KOPT-K1 (cell line): ENCODE results near the gene DPP7.

Experiments used
- H3K27ac ChIP-seq: fragments of 200-600 bp; sonication (generic); 2 replicates; pipeline ENCODE4 v1.5.1; 2016; ENCODE audit warnings: antibody characterized with exemption, mild to moderate bottlenecking, low read depth, low read length; ENCODE audit not compliant: poor library complexity, severe bottlenecking
- H3K36me3 ChIP-seq: fragments of 200-600 bp; sonication (generic); 2 replicates; pipeline ENCODE4 v1.5.1; 2017; ENCODE audit warnings: antibody characterized with exemption, mild to moderate bottlenecking, low read length, moderate library complexity; ENCODE audit not compliant: insufficient read depth
- H3K9me3 ChIP-seq: fragments of 200-600 bp; sonication (generic); 2 replicates; pipeline ENCODE4 v1.5.1; 2017; ENCODE audit warnings: antibody characterized with exemption, low read length, mild to moderate bottlenecking; ENCODE audit not compliant: insufficient read depth, poor library complexity, severe bottlenecking

The DPP7 gene

DNA sequence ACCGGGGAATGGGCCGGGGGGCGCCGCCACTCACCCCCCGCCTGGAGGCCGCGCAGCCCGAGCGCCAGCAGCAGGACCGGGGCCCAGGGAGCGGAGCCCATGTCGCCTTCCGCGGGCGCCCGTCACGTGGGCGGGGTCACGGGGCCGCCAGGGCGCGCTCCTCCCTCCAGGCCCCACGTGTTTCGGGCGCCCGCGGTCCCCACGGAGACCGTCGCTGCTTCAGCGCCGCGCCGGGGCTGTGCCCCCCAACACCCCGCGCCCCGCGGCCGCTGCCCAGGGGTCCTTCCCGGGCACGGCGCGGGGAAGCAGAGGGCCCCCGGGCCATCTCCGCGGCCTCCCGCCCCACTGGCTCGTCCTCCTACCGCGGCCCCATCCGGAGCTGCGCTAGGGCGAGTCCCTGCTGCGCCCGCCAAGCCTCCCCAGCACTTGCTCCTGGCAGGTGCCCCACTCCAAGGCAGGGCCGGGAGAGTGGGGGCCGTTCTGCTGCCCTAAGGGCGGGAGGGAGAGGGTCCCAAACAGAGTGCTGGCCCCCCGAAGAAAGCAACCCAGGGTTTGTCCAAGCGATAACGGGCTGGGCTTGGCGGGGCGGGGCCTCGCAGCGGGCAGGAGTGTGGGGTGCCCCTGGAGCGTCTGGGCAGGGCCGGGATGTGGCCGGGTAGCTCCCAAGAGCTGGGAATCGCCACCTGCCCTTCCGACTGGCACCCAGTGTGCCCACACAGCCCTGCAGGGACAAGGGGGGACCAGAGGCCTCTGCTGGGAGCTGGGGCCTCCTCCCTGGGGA, at the start of gene DPP7:
Gene DPP7 (minus strand): TSS at position 121 of the 781 bp plus-strand sequence. CDS start 20 bp downstream, at position 101.
- peak within 1 kb of the TSS; percentile 58 for H3K27ac ChIP-seq
- H3K9me3 ChIP-seq, result no peaks in the 10 kb centered on the region
- peaks cover 25% of the 10 kb centered on the region; the same call in 1 of the 2 replicates for H3K36me3 ChIP-seq

DNA sequence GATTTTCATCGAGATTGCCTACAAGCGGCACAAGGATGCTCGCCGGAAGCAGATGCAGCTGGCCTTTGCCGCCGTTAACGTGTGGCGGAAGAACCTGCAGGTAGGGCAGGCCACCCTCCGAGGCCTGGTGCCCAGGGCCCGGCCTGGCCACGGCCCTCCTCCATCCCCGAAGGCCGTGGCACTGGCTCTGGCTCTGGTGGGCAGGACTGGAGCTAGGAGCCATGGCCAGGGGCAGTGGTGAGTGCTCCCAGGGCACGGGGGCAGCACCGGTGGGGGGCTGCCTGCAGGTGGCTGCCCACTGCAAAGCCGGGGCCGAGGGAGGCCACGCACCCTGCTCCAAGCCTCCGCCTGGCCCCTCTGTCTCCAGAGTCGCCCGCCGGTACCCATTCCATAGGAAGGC, 49.3 kb upstream of the DPP7 start:
- no peak overlapping the region for H3K27ac ChIP-seq
- H3K36me3 ChIP-seq, result no peaks in the 10 kb centered on the region
- H3K9me3 ChIP-seq, result no peaks in the 10 kb centered on the region

DNA sequence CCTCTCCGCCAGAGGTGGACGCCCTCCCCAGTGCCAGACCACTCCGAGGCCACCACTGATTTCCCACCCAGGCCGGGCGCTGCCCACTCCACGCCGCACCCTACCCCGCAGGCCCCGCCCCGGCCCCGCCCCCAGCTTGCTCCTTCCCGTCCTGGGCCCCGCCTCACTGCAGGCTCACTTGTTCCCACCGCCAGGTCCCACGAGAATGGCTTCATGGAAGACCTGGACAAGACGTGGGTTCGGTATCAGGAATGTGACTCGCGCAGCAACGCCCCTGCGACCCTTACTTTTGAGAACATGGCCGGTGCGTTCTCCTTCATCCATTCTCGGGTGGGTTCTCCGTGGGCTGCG, 48.8 kb upstream of the DPP7 start:
- no peaks in the 10 kb centered on the region for H3K36me3 ChIP-seq
- H3K9me3 ChIP-seq, result no peaks in the 10 kb centered on the region
- no peak overlapping the region for H3K27ac ChIP-seq

DNA sequence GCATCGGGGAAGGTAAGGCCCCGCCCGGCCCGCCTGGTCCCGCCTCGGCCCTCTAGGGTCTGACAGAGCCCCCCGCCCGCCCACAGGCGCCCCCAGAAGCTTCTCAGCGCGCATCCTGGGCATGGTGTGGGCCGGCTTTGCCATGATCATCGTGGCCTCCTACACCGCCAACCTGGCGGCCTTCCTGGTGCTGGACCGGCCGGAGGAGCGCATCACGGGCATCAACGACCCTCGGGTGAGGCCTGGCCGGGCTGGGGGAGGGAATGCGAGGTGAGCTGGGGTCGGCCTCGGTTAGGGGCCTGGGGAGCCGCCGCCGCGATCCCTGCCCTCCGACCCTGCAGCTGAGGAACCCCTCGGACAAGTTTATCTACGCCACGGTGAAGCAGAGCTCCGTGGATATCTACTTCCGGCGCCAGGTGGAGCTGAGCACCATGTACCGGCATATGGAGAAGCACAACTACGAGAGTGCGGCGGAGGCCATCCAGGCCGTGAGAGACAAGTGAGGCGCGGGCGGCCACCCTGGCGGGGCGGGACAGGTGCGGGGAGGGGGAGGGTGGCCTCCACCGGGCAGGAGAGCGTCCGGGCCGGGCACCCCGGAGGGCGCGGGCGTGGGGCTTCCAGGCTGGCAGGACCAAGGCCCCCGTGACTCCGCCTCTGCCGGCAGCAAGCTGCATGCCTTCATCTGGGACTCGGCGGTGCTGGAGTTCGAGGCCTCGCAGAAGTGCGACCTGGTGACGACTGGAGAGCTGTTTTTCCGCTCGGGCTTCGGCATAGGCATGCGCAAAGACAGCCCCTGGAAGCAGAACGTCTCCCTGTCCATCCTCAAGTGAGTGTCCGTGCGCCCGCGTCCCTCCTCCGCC, 48.2 kb upstream of the DPP7 start:
- Histone ChIP-seq H3K27ac (no peak overlapping the region), H3K36me3 (no peaks in the 10 kb centered on the region)

DNA sequence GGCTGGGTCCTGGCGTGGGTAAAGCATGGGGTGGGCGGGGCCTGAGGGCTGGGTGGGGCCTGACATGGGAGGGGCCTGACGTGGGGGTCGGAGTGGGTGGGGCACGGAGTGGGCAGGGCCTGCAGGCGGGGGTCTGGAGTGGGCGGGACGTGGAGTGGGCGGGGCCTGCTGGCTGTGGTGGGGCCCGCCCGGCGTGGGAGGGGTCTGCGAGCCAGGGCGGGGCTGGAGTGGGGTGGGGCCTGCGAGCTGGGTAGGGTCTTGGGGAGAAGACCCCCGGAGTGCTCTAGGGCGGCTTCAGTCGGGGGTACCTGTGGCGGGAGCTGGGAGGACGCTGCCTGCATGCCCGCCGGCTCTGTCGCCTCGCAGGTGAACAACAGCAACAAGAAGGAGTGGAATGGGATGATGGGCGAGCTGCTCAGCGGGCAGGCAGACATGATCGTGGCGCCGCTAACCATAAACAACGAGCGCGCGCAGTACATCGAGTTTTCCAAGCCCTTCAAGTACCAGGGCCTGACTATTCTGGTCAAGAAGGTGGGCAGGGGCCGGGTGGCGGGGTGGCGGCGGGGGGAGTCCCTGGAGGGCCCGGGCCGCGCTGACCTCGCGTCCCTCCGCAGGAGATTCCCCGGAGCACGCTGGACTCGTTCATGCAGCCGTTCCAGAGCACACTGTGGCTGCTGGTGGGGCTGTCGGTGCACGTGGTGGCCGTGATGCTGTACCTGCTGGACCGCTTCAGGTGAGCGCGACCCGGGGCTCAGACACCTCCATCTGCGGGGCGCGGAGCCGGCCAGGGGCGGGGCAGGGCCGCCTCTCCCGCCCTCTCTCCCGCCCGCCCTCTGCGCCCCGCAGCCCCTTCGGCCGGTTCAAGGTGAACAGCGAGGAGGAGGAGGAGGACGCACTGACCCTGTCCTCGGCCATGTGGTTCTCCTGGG, 47.3 kb upstream of the DPP7 start:
- H3K36me3 ChIP-seq, result no peaks in the 10 kb centered on the region
- no peak overlapping the region for H3K27ac ChIP-seq
- H3K9me3 ChIP-seq, result no peaks in the 10 kb centered on the region

More for the DNA sequence above, 48.2 kb upstream of the DPP7 start:
- no peaks in the 10 kb centered on the region for H3K9me3 ChIP-seq

DNA sequence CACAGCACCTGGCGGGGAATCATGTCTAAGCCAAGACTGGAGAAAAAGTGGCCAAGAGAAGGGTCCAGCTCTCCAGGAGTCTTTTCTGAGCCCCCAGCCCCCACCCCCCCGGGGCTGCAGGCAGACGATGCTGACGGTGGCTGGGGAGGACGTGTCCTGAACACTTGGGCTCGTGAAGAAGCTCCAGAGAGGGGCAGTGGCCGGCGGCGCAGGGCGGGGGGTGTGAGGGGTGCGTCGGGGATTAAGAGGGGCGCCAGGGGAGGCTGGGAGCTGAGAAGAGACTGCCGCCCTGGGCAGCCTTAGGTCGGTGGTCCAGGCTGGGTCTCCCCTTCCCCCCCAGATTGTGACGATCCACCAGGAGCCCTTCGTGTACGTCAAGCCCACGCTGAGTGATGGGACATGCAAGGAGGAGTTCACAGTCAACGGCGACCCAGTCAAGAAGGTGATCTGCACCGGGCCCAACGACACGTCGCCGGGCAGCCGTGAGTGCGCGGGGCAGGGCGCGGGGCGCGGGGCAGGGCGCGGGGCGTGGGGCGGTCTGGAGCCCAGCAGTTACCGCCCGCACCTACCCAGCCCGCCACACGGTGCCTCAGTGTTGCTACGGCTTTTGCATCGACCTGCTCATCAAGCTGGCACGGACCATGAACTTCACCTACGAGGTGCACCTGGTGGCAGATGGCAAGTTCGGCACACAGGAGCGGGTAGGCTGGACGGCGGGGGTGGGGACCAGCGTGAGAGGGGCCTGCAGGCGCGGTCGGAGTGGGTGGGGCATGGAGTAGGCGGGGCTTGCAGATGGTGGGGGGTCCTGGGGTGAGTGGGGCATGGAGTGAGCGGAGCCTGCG, 46.4 kb upstream of the DPP7 start:
- Histone ChIP-seq H3K36me3 (no peaks in the 10 kb centered on the region), H3K27ac (no peak overlapping the region), H3K9me3 (no peaks in the 10 kb centered on the region)

DNA sequence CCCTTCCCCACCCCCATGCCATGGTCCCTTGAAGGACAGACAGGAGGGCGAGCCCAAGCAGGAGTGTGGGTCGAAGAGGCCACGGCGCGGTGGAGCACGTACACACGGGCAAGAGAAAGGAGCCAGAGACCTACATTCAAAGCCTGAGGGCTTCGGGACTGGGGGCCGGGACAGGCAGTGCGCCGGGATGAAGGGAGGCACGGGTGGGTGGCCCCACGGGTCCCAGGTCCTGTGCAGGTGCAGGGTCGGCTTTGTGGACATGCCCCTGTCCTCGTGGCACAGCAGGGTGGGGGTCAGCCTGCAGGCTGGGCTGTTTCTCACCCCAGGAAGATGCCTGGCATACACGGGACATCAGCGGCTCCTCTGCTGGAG, 45.5 kb upstream of the DPP7 start:
- Histone ChIP-seq H3K9me3 (no peaks in the 10 kb centered on the region), H3K36me3 (no peaks in the 10 kb centered on the region), H3K27ac (no peak overlapping the region)

DNA sequence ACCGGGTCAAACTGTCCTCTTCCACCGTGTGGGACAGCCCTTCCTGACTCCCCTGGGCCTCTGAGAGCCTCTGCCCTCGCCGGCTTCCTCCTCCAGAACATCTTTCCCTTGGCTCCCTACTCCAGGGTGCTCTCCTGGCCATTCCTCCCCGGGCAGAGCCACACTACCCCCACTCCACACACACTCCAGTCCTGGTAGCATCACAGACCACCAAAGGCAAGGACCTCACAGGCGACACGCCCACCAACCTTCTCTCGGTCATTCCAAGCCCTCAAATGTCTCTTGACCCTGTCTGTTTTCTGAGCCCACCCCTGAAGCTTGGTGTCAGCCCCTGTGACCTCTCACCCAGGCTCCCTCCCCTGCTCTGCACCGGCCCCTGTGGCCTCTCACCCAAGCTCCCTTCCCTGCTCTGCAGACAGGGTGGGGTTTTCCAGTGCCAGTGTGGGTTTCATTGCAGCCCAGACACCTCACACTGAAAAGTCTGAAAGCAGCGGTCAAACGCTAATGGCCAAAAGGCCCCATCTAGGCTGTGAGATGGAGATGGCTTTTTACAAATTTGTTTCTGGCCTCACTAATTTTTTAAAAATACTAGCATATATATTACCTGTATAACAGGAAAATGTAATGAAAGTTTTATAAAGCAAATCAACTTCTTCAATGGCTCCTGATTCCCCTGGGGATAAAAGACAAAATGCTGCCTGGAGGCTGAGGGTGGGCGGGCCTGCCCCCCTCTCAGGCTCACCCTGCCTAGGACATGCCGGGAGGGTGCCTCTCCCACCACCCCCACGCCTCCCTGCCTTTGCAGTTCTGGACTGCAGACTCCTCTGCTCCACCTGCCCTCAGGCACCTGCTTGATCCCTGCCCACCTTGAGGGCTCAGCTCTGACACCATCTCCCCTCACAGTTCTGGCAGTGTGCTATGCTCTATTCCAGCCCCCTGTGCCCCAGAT, 44.8 kb upstream of the DPP7 start:
- Histone ChIP-seq H3K9me3 (no peaks in the 10 kb centered on the region), H3K36me3 (no peaks in the 10 kb centered on the region), H3K27ac (no peak overlapping the region)

DNA sequence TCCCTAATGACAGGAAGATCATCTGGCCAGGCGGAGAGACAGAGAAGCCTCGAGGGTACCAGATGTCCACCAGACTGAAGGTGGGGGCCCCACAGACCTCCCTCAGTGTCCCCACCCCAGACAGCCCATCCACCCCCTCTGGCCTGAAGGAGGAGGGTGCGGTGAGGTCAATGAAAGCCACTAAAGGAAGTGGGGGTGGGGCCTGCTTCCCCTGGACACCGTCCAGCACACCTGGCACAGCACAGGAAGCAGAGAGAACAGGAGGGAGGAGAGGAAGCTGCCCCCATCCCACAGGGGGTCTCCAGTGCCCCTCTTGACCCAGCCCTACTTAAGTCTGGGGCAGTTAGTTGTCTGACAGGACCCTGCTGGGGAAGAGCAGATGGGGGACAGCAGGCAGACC, 44.1 kb upstream of the DPP7 start:
- H3K27ac ChIP-seq, result no peak overlapping the region

DNA sequence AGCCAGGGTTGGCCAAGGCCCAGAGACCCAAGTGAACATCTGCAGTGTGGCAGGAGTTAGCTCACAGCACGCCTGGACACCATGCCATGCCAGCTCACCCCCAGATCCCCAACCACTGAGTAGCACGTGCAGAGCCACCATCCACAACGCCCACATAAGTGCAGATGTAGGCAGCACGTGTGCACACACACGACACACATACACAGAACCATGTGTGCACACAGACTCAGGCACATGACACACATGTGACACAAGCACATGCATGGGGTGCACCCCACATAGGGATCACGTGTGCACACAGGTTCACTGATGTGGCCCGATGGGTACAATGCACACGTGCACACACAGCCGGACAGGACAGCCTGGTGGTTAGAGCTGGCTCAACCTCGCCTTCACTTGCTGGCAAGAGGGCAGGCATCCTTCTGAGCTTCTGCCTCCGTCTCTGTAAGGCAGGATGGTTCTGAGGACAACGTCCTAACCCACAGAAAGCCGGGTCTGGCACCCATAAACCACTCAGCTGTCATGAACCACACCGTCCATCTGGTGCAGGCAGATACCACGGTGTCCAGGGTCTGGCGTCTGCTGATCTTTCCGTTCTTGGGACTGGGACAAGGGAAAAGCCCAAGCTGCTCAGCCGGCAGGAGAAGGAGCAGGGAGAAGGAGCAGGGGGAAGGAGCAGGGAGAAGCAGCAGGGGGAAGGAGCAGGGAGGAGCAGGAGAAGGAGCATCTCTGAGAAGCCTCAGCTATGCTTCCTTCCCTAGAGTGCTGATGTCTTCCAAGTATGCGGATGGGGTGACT, 43.3 kb upstream of the DPP7 start:
- no peaks in the 10 kb centered on the region for H3K36me3 ChIP-seq
- no peak overlapping the region for H3K27ac ChIP-seq
- no peaks in the 10 kb centered on the region for H3K9me3 ChIP-seq

More for the DNA sequence above, 44.1 kb upstream of the DPP7 start:
- no peaks in the 10 kb centered on the region for H3K36me3 ChIP-seq
- no peaks in the 10 kb centered on the region for H3K9me3 ChIP-seq

DNA sequence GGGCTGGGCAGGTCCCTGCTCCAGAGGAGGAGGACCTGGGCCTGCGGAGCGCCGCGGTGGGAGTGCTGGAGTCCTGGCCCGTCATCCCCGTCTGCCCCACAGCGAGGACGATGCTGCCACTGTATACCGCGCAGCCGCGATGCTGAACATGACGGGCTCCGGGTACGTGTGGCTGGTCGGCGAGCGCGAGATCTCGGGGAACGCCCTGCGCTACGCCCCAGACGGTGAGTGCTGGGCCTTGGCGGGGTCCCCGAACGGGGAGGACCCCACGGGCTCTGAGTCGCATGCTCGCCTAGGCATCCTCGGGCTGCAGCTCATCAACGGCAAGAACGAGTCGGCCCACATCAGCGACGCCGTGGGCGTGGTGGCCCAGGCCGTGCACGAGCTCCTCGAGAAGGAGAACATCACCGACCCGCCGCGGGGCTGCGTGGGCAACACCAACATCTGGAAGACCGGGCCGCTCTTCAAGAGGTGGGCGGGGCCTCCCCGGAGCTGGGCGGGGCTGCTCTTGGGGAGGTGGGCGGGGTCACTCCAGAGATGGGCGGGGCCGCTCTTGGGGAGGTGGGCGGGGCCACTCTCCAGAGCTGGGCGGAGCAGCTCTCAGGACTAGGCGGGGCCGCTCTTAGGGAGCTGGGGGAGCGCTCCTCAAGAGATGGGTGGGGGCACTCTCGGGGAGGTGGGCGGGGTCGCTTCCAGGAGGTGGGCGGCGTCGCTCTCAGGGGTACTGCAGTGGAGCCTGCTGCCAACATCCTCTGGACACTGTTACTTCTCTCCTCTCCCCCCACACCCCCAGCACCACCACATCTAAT, 42.2 kb upstream of the DPP7 start:
- Histone ChIP-seq H3K9me3 (no peaks in the 10 kb centered on the region), H3K27ac (no peak overlapping the region), H3K36me3 (no peaks in the 10 kb centered on the region)

DNA sequence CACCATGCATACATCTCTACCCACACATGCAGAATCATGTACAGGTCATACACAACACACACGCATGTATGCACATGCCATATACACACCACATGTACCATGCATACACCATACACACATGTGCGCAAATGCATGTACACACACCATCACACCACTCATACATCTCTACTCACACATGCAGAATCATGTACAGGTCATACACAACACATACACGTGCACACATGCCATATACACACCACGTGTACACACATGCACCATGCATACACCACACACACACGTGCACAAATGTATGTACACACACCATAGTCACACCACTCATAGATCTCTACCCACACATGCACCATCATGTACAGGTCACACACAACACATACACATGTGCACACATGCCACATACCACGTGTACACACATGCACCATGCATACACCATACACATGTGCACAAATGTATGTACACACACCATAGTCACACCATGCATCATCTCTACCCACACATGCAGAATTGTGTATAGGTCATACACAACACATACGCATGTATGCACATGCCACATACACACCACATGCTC, 38.4 kb upstream of the DPP7 start:
- Histone ChIP-seq H3K27ac (no peak overlapping the region), H3K9me3 (no peaks in the 10 kb centered on the region), H3K36me3 (no peaks in the 10 kb centered on the region)
